Cardiac muscle cell (in vitro differentiated cells and primary cell): ENCODE results near the gene IPO11. TPM values are rescaled to one million over a fixed set of nuclear protein-coding genes. Genes with fewer than 3 reads are reported as not detected.
"Not testable (repeated sequence)": the region's sequence is repeated elsewhere in the genome, so short reads cannot be mapped to it uniquely, and the experiment has no call there.

ENCODE experiments used
- DNase-seq, 2 donors: peaks; one replicate each; pipeline versions ENCODE4 v3.0.0 to v3.0.0-alpha.2; 2010 to 2017; ENCODE audit warnings: low read depth in 1 of 2, low spot score in 1 of 2
- H3K27ac ChIP-seq: fragments of 200-600 bp; sonication (generic); 2 replicates; pipeline ENCODE4 v1.5.1; 2016
- H3K27me3 ChIP-seq: fragments of 200-600 bp; sonication (generic); 2 replicates; pipeline ENCODE4 v1.6.0; 2016; ENCODE audit warnings: control low read depth
- H3K36me3 ChIP-seq: fragments of 200-600 bp; sonication (generic); 2 replicates; pipeline ENCODE4 v1.5.1; 2016; ENCODE audit warnings: control low read depth
- H3K4me1 ChIP-seq: fragments of 200-600 bp; sonication (generic); 2 replicates; pipeline ENCODE4 v1.8.1; 2017; ENCODE audit warnings: low read depth, mild to moderate bottlenecking, mixed run types
- H3K4me3 ChIP-seq: fragments of 200-600 bp; sonication (generic); 2 replicates; pipeline ENCODE4 v1.5.1; 2016; ENCODE audit warnings: mild to moderate bottlenecking
- H3K9me3 ChIP-seq: fragments of 200-600 bp; sonication (generic); 2 replicates; pipeline ENCODE4 v1.5.1; 2017; ENCODE audit warnings: low read depth, mild to moderate bottlenecking, control low read depth
- polyA plus RNA-seq: library from polyadenylated mRNA; unstranded; fragments of >200 nt; fragmentation: Nextera tagmentation; extraction: Ambion mirVana; gene quantifications from 2 replicates; pipeline ENCODE4 v1.2.1, GENCODE V29; 2016
- total RNA-seq: library from RNA; depleted of rRNA; stranded (reverse); fragments of >200 nt; gene quantifications from 2 replicates; pipeline ENCODE4 v1.2.3, GENCODE V29; 2016
- TF ChIP-seq, protein P1 (sequence below): IDR thresholded peaks from 2 replicates; pipeline ENCODE4 v1.5.1; 2012; ENCODE audit warnings: low read depth, mild to moderate bottlenecking, low read length

Gene IPO11
- total and polyA plus RNA-seq, 2 experiments from 2014 or later = 11.6 to 17.9 TPM

DNA sequence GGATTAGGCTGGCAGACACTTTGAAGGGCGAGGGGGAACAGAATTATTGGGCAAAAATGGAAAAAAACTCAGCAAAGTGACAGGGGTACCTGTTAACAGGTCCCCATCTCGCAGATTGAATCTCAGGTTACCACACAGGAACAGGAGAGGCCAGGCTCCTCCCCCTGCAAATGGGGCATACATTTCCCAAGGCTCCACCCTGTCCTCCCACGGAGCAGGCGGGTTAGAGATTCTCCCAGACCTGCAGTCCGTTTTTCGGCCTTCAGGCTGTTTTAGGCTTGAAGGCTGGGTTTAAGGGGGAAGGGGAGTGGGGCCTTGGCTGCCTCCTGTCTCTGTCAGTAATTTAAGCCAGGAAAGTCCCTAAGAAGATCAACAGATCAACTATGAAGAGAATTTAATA is 208.7 kb downstream of the IPO11 start:
- Histone ChIP-seq H3K27me3 (no peaks in the 10 kb centered on the region), H3K4me1 (peaks cover 8% of the 10 kb centered on the region), H3K9me3 (no peaks in the 10 kb centered on the region), H3K36me3 (no peaks in the 10 kb centered on the region), H3K4me3 (no peak overlapping the region), H3K27ac (no peak overlapping the region)
- peak in 1 of 2 donors; percentile 38 for DNase-seq
- TF ChIP-seq, protein P1, sequence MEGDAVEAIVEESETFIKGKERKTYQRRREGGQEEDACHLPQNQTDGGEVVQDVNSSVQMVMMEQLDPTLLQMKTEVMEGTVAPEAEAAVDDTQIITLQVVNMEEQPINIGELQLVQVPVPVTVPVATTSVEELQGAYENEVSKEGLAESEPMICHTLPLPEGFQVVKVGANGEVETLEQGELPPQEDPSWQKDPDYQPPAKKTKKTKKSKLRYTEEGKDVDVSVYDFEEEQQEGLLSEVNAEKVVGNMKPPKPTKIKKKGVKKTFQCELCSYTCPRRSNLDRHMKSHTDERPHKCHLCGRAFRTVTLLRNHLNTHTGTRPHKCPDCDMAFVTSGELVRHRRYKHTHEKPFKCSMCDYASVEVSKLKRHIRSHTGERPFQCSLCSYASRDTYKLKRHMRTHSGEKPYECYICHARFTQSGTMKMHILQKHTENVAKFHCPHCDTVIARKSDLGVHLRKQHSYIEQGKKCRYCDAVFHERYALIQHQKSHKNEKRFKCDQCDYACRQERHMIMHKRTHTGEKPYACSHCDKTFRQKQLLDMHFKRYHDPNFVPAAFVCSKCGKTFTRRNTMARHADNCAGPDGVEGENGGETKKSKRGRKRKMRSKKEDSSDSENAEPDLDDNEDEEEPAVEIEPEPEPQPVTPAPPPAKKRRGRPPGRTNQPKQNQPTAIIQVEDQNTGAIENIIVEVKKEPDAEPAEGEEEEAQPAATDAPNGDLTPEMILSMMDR = no peak

DNA sequence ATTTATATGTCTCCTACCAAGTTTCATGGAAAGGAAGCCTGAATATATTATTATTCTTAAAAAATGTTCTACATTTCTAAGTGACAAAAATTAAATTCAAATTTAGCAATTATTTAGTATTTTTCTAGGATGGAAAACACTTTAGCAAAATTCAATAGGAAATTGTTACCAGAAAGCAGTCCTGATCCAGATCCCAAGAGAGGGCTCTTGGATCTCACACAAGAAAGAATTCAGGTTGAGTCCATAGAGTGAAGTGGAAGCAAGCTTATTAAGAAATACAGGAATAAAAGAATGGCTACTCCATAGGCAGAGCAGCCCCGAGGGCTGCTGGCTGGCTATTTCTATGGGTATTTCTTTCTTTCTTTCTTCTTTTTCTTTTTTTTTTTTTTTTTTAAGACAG is 210.7 kb downstream of the IPO11 start:
- H3K36me3 ChIP-seq = no peaks in the 10 kb centered on the region
- DNase-seq = no peak
- H3K4me3 ChIP-seq = no peak overlapping the region
- no peaks in the 10 kb centered on the region for H3K27me3 ChIP-seq
- H3K27ac ChIP-seq = no peak overlapping the region
- no peaks in the 10 kb centered on the region for H3K9me3 ChIP-seq
- TF ChIP-seq, protein P1 = no peak
- peaks cover 8% of the 10 kb centered on the region for H3K4me1 ChIP-seq

DNA sequence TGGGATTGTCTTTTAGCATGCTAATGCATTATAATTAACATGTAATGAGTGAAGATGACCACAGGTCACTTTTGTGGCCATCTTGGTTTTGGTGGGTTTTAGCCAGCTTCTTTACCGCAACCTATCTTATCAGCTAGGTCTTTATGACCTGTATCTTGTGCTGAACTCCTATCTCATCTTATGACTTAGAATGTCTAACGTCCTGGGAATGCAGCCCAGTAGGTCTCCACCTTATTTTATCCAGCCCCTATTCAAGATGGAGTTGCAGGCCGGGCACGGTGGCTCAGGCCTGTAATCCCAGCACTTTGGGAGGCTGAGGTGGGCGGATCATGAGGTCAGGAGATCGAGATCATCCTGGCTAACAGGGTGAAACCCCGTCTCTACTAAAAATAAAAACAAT is 211.9 kb downstream of the IPO11 start:
- H3K27me3 ChIP-seq, H3K27ac ChIP-seq, DNase-seq, H3K4me1 ChIP-seq, H3K36me3 ChIP-seq, H3K9me3 ChIP-seq, H3K4me3 ChIP-seq: not testable (repeated sequence)

DNA sequence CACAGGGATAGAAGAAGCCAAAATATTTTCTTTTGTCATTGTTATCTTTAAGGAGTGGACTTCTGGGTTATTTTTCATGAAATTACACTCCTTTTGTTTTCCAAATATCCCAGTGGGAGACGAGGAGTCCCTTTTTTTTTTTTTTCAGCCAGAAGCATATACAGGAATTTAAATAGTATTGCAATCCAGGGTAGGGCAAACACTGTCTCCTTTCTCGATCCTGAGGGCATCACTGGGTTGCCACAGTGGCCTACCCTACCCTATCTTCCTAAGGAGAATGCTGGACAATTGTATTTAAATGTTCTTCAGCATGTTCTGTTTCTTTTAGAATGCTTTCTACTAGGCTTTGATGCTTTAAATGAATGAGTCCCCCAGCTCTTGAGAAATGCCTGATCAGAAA is 214.0 kb downstream of the IPO11 start:
- no peak overlapping the region for H3K4me3 ChIP-seq
- no peaks in the 10 kb centered on the region for H3K9me3 ChIP-seq
- H3K4me1 ChIP-seq = peaks cover 8% of the 10 kb centered on the region
- no peak for DNase-seq
- TF ChIP-seq, protein P1 = no peak
- no peaks in the 10 kb centered on the region for H3K27me3 ChIP-seq
- H3K36me3 ChIP-seq = peaks cover 3% of the 10 kb centered on the region
- peak overlapping the region; percentile 3 for H3K27ac ChIP-seq

DNA sequence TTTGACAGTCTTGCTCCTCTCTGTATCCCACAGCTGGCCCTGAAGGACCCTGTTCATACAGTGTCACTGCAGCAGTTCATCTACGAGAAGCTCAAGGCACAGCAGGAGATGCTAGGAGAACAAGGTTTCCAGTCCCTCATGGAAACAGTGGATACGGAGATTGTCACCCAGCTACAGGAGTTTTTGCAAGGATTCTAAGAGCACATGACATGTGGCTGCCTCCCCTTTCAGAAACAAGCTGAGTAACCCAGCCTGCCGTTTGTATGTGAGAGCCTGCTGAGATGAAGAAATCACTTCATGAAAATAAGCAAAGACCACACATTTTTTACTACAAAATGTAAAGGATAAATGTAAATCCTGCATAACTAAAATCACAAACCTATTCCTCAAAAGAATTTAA is 214.6 kb downstream of the IPO11 start:
- Histone ChIP-seq H3K4me3 (no peak overlapping the region), H3K27ac (peak overlapping the region; percentile 3)
- DNase-seq = no peak

DNA sequence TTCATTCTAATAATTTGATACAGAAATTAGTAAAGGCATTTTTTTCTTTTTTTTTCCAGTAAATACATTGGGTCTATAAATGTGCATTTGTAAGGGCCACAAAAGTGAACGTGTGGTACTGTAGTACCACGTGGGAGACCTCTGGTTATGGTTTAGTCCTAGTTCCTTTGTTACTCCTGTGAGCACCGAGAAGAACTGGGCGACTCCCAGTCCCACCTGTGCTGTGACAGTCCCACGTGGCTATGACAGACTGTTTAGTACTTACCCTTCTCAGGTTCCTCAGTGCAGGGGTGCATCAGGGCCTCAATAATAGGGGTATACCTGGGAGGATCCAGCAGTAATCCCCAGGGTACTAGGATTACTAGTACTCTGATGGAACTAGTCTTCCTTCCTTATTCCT is 215.3 kb downstream of the IPO11 start:
- H3K27me3 ChIP-seq = no peaks in the 10 kb centered on the region
- H3K36me3 ChIP-seq = peaks cover 3% of the 10 kb centered on the region
- H3K9me3 ChIP-seq = no peaks in the 10 kb centered on the region
- no peak overlapping the region for H3K4me3 ChIP-seq
- H3K27ac ChIP-seq = no peak overlapping the region
- TF ChIP-seq, protein P1 = no peak
- DNase-seq = no peak
- peaks cover 8% of the 10 kb centered on the region for H3K4me1 ChIP-seq

More for the DNA sequence above, 214.6 kb downstream of the IPO11 start:
- TF ChIP-seq, protein P1 = no peak
- peaks cover 3% of the 10 kb centered on the region for H3K36me3 ChIP-seq
- H3K27me3 ChIP-seq = no peaks in the 10 kb centered on the region
- H3K4me1 ChIP-seq = peaks cover 8% of the 10 kb centered on the region
- H3K9me3 ChIP-seq = no peaks in the 10 kb centered on the region
